IgD-negative memory B cell (primary cell): ENCODE measurements around the gene FBN1. TPM values are rescaled to one million over a fixed set of nuclear protein-coding genes. Genes with fewer than 3 reads are reported as not detected.

Experiments
- H3K27ac Mint-ChIP-seq, 3 donors: one replicate each; pipeline ENCODE4 v1.8.0; 2020 to 2022; ENCODE audit warnings: mild to moderate bottlenecking in 3 of 3, mixed read lengths in 3 of 3, moderate library complexity in 1 of 3
- H3K27me3 Mint-ChIP-seq: one replicate; pipeline ENCODE4 v1.8.0; 2021; ENCODE audit warnings: mixed read lengths
- H3K36me3 Mint-ChIP-seq: one replicate; pipeline ENCODE4 v1.8.0; 2020; ENCODE audit warnings: mild to moderate bottlenecking, mixed read lengths
- H3K4me1 Mint-ChIP-seq, 3 donors: one replicate each; pipeline ENCODE4 v1.8.0; 2020 to 2022; ENCODE audit warnings: mixed read lengths in 3 of 3, mild to moderate bottlenecking in 1 of 3
- H3K4me3 Mint-ChIP-seq, 4 donors: one replicate each; pipeline ENCODE4 v1.8.0; 2020 to 2022; ENCODE audit warnings: mild to moderate bottlenecking in 4 of 4, mixed read lengths in 4 of 4, moderate library complexity in 3 of 4
- H3K9me3 Mint-ChIP-seq, 3 donors: one replicate each; pipeline ENCODE4 v1.8.0; 2020 to 2021; ENCODE audit warnings: mixed read lengths in 3 of 3, mild to moderate bottlenecking in 1 of 3
- polyA plus RNA-seq: library from polyadenylated mRNA; unstranded; fragments of 300-500 nt; fragmentation: Illumina TruSeq; gene quantifications from one replicate; pipeline ENCODE4 v1.2.3, GENCODE V29; 2021

FBN1 gene
- polyA plus RNA-seq, 1 donor from 2014 or later = not detected

GRCh38 chr15:48667701-48668100 is 22.2 kb upstream of the FBN1 start:
- Mint-ChIP-seq H3K36me3 (no peaks in the 10 kb centered on the region), H3K27me3 (peaks cover 3% of the 10 kb centered on the region), H3K27ac (no peak overlapping the region), H3K9me3 (peaks cover 0 to 2% (median 0%) of the 10 kb centered on the region in 3 donors), H3K4me3 (no peak overlapping the region), H3K4me1 (no peaks in the 10 kb centered on the region)

- no peaks in the 10 kb centered on the region for H3K4me1 Mint-ChIP-seq
- H3K4me3 Mint-ChIP-seq = no peak overlapping the region
- no peak overlapping the region for H3K27ac Mint-ChIP-seq
- H3K9me3 Mint-ChIP-seq = peaks cover 0 to 1% (median 0%) of the 10 kb centered on the region in 3 donors
- peaks cover 3% of the 10 kb centered on the region for H3K27me3 Mint-ChIP-seq
- peaks cover 1% of the 10 kb centered on the region for H3K36me3 Mint-ChIP-seq
These were observed 18.9 kb upstream of the FBN1 start for GRCh38 chr15:48664436-48664835.

GRCh38 chr15:48657950-48658591 is 12.6 kb upstream of the FBN1 start:
- Mint-ChIP-seq H3K27ac (no peak overlapping the region), H3K4me1 (no peaks in the 10 kb centered on the region), H3K4me3 (peak overlapping the region in 1 of 4 donors; percentile 30)

GRCh38 chr15:48654801-48655200 is 9.3 kb upstream of the FBN1 start:
- H3K36me3 Mint-ChIP-seq = peaks cover 5% of the 10 kb centered on the region
- H3K4me1 Mint-ChIP-seq = no peaks in the 10 kb centered on the region
- H3K27ac Mint-ChIP-seq = no peak overlapping the region
- no peak overlapping the region for H3K4me3 Mint-ChIP-seq
- peaks cover 5% of the 10 kb centered on the region for H3K27me3 Mint-ChIP-seq
- peaks cover 0 to 1% (median 0%) of the 10 kb centered on the region in 3 donors for H3K9me3 Mint-ChIP-seq

More at GRCh38 chr15:48657950-48658591, 12.6 kb upstream of the FBN1 start:
- Mint-ChIP-seq H3K9me3 (peaks cover 0 to 3% (median 0%) of the 10 kb centered on the region in 3 donors), H3K27me3 (peaks cover 5% of the 10 kb centered on the region), H3K36me3 (peaks cover 3% of the 10 kb centered on the region)

GRCh38 chr15:48653913-48654670 is 8.6 kb upstream of the FBN1 start:
- H3K9me3 Mint-ChIP-seq = peaks cover 0 to 1% (median 0%) of the 10 kb centered on the region in 3 donors
- no peak overlapping the region for H3K4me3 Mint-ChIP-seq
- no peak overlapping the region for H3K27ac Mint-ChIP-seq
- H3K4me1 Mint-ChIP-seq = no peaks in the 10 kb centered on the region
- peaks cover 2% of the 10 kb centered on the region for H3K36me3 Mint-ChIP-seq
- H3K27me3 Mint-ChIP-seq = peaks cover 5% of the 10 kb centered on the region

- H3K9me3 Mint-ChIP-seq = no peaks in the 10 kb centered on the region
- H3K27ac Mint-ChIP-seq = no peak overlapping the region
- peaks cover 5% of the 10 kb centered on the region for H3K27me3 Mint-ChIP-seq
- H3K36me3 Mint-ChIP-seq = peaks cover 2% of the 10 kb centered on the region
- H3K4me3 Mint-ChIP-seq = no peak overlapping the region
- no peaks in the 10 kb centered on the region for H3K4me1 Mint-ChIP-seq
These were observed 7.7 kb upstream of the FBN1 start for GRCh38 chr15:48653216-48653615.

GRCh38 chr15:48652510-48653076 is 7.1 kb upstream of the FBN1 start:
- H3K36me3 Mint-ChIP-seq = peaks cover 2% of the 10 kb centered on the region
- no peak overlapping the region for H3K4me3 Mint-ChIP-seq
- no peak overlapping the region for H3K27ac Mint-ChIP-seq
- H3K9me3 Mint-ChIP-seq = no peaks in the 10 kb centered on the region
- no peaks in the 10 kb centered on the region for H3K4me1 Mint-ChIP-seq
- H3K27me3 Mint-ChIP-seq = peaks cover 3% of the 10 kb centered on the region

GRCh38 chr15:48650931-48651330 is 5.4 kb upstream of the FBN1 start:
- H3K4me1 Mint-ChIP-seq = no peaks in the 10 kb centered on the region
- H3K27ac Mint-ChIP-seq = no peak overlapping the region
- H3K36me3 Mint-ChIP-seq = peaks cover 2% of the 10 kb centered on the region
- H3K4me3 Mint-ChIP-seq = no peak overlapping the region
- H3K27me3 Mint-ChIP-seq = peaks cover 9% of the 10 kb centered on the region
- no peaks in the 10 kb centered on the region for H3K9me3 Mint-ChIP-seq

GRCh38 chr15:48647962-48648361 is 2.5 kb upstream of the FBN1 start:
- H3K27ac Mint-ChIP-seq = no peak overlapping the region
- H3K27me3 Mint-ChIP-seq = peaks cover 13% of the 10 kb centered on the region
- peaks cover 2% of the 10 kb centered on the region for H3K36me3 Mint-ChIP-seq
- H3K4me1 Mint-ChIP-seq = peaks cover 0 to 6% (median 4%) of the 10 kb centered on the region in 3 donors
- H3K4me3 Mint-ChIP-seq = peak overlapping the region in 2 of 4 donors; percentile 30 to 65
- no peaks in the 10 kb centered on the region for H3K9me3 Mint-ChIP-seq

- peak overlapping the region in 3 of 4 donors; percentile 63 to 88 (median 78) for H3K4me3 Mint-ChIP-seq
These were observed 822 bp upstream of the FBN1 start for GRCh38 chr15:48646331-48646730.

GRCh38 chr15:48644827-48645557 is 517 bp downstream of the FBN1 start:
- H3K4me1 Mint-ChIP-seq = peaks cover 0 to 6% (median 4%) of the 10 kb centered on the region in 3 donors
- H3K9me3 Mint-ChIP-seq = no peaks in the 10 kb centered on the region
- H3K36me3 Mint-ChIP-seq = no peaks in the 10 kb centered on the region
- no peak overlapping the region for H3K27ac Mint-ChIP-seq
- H3K4me3 Mint-ChIP-seq = peak overlapping the region in 2 of 4 donors; percentile 27 to 70
- H3K27me3 Mint-ChIP-seq = peaks cover 18% of the 10 kb centered on the region

More at GRCh38 chr15:48646331-48646730, 822 bp upstream of the FBN1 start:
- Mint-ChIP-seq H3K4me1 (peaks cover 0 to 6% (median 4%) of the 10 kb centered on the region in 3 donors), H3K27me3 (peaks cover 14% of the 10 kb centered on the region), H3K9me3 (no peaks in the 10 kb centered on the region), H3K27ac (no peak overlapping the region), H3K36me3 (peaks cover 2% of the 10 kb centered on the region)

GRCh38 chr15:48644467-48644826 is 1.1 kb downstream of the FBN1 start:
- Mint-ChIP-seq H3K27me3 (peaks cover 18% of the 10 kb centered on the region), H3K27ac (no peak overlapping the region), H3K4me3 (peak overlapping the region in 3 of 4 donors; percentile 34 to 66 (median 43)), H3K4me1 (peaks cover 0 to 6% (median 4%) of the 10 kb centered on the region in 3 donors), H3K9me3 (no peaks in the 10 kb centered on the region), H3K36me3 (no peaks in the 10 kb centered on the region)

GRCh38 chr15:48643776-48644466 is 1.6 kb downstream of the FBN1 start:
- H3K36me3 Mint-ChIP-seq = no peaks in the 10 kb centered on the region
- H3K4me3 Mint-ChIP-seq = peak overlapping the region in 1 of 4 donors; percentile 68
- peaks cover 18% of the 10 kb centered on the region for H3K27me3 Mint-ChIP-seq
- no peak overlapping the region for H3K27ac Mint-ChIP-seq
- peaks cover 0 to 6% (median 4%) of the 10 kb centered on the region in 3 donors for H3K4me1 Mint-ChIP-seq
- no peaks in the 10 kb centered on the region for H3K9me3 Mint-ChIP-seq

- peaks cover 0 to 6% (median 4%) of the 10 kb centered on the region in 3 donors for H3K4me1 Mint-ChIP-seq
These were observed 2.3 kb downstream of the FBN1 start for GRCh38 chr15:48643206-48643605.

More at GRCh38 chr15:48643206-48643605, 2.3 kb downstream of the FBN1 start:
- Mint-ChIP-seq H3K27me3 (peaks cover 18% of the 10 kb centered on the region), H3K9me3 (no peaks in the 10 kb centered on the region), H3K36me3 (no peaks in the 10 kb centered on the region), H3K27ac (no peak overlapping the region), H3K4me3 (peak overlapping the region in 1 of 4 donors; percentile 11)
